Left ventricle myocardium inferior (tissue), 1 donor: ENCODE results near the gene WDFY1. TPM values are rescaled to one million over a fixed set of nuclear protein-coding genes. Genes with fewer than 3 reads are reported as not detected.

Experiments
- DNase-seq: peaks from one replicate; pipeline ENCODE4 v3.0.0-alpha.2; 2020
- H3K27ac ChIP-seq: fragments of 200-600 bp; replicated peaks from 2 replicates; pipeline ENCODE4 v1.8.0; 2021
- H3K27me3 ChIP-seq: fragments of 200-600 bp; 2 replicates; pipeline ENCODE4 v1.8.0; 2021; ENCODE audit warnings: low read depth
- H3K36me3 ChIP-seq: fragments of 200-600 bp; 2 replicates; pipeline ENCODE4 v1.8.0; 2021
- H3K4me1 ChIP-seq: fragments of 200-600 bp; 2 replicates; pipeline ENCODE4 v1.8.0; 2021
- H3K4me3 ChIP-seq: fragments of 200-600 bp; 2 replicates; pipeline ENCODE4 v1.8.0; 2021; ENCODE audit warnings: mild to moderate bottlenecking, moderate library complexity
- H3K9me3 ChIP-seq: fragments of 200-600 bp; replicated peaks from 2 replicates; pipeline ENCODE4 v1.8.0; 2021
- intact Hi-C: fragments of 100-400 bp; cut with micrococcal nuclease; formaldehyde crosslinking; loops from one replicate; pipeline ENCODE4 v1.11.0; 2022
- total RNA-seq: library from RNA; stranded (reverse); fragmentation: NEBNext Ultra II Directional; extraction: Animal tissue kit (Norgen Biotek cat#: 25700); gene quantifications from one replicate; pipeline ENCODE4 v1.2.1, GENCODE V29; 2021
- TF ChIP-seq, protein P1 (sequence below): fragments of 200-600 bp; IDR thresholded peaks from 2 replicates; pipeline ENCODE4 v1.8.0; 2021; ENCODE audit warnings: antibody characterized with exemption, mild to moderate bottlenecking, borderline replicate concordance
- donor health status: DM: no; HTN: yes; CAD: no; lungs with severe emphysema.

The WDFY1 gene
- total RNA-seq, 1 donor from 2014 or later, result 12.6 TPM

DNA sequence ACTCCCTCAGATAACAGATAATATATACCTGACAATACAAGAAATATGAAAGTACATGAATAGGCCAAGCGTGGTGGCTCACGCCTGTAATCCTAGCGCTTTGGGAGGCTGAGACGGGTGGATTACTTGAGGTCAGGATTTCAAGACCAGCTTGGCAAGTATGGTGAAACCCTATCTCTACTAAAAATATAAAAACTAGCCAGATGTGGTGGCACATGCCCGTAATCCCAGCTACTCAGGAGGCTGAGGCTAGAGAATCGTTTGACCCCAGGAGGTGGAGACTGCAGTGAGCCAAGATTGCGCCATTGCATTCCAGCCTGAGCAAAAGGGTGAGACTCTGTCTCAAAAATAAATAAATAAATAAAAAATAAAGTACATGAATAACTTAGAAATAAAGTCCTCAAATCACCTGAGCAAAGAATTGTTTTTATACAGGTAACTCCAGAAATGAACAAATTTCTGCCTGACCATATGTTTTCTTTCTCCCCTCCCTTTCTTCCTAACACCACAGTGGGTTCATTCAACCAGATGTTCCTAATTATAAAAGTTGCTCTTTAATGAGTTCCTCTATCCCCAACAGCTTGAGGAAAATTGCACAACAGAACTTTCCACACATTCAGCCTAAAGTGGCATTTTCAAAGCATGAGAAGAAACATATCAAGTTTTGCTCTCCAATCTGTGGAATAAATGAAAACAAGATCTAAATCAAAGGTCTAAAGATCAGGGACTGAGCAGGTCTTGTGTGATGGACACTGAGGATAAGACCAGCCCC is 74.1 kb downstream of the WDFY1 start:
- no peak overlapping the region for H3K27ac ChIP-seq
- no peaks in the 10 kb centered on the region for H3K27me3 ChIP-seq
- TF ChIP-seq, protein P1, sequence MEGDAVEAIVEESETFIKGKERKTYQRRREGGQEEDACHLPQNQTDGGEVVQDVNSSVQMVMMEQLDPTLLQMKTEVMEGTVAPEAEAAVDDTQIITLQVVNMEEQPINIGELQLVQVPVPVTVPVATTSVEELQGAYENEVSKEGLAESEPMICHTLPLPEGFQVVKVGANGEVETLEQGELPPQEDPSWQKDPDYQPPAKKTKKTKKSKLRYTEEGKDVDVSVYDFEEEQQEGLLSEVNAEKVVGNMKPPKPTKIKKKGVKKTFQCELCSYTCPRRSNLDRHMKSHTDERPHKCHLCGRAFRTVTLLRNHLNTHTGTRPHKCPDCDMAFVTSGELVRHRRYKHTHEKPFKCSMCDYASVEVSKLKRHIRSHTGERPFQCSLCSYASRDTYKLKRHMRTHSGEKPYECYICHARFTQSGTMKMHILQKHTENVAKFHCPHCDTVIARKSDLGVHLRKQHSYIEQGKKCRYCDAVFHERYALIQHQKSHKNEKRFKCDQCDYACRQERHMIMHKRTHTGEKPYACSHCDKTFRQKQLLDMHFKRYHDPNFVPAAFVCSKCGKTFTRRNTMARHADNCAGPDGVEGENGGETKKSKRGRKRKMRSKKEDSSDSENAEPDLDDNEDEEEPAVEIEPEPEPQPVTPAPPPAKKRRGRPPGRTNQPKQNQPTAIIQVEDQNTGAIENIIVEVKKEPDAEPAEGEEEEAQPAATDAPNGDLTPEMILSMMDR, result no peak
- H3K36me3 ChIP-seq, result peaks cover 45% of the 10 kb centered on the region
- DNase-seq, result no peak
- no peaks in the 10 kb centered on the region for H3K4me1 ChIP-seq
- intact Hi-C loops, result no loop called here
- H3K9me3 ChIP-seq, result no peaks in the 10 kb centered on the region
- no peak overlapping the region for H3K4me3 ChIP-seq

GRCh38 chr2:223868005-223868404 is 77.1 kb downstream of the WDFY1 start:
- H3K4me1 ChIP-seq, result no peaks in the 10 kb centered on the region
- H3K36me3 ChIP-seq, result peaks cover 15% of the 10 kb centered on the region
- H3K4me3 ChIP-seq, result no peak overlapping the region
- no peaks in the 10 kb centered on the region for H3K9me3 ChIP-seq
- H3K27me3 ChIP-seq, result no peaks in the 10 kb centered on the region
- TF ChIP-seq, protein P1, result no peak
- no peak for DNase-seq
- intact Hi-C loops, result no loop called here
- no peak overlapping the region for H3K27ac ChIP-seq

DNA sequence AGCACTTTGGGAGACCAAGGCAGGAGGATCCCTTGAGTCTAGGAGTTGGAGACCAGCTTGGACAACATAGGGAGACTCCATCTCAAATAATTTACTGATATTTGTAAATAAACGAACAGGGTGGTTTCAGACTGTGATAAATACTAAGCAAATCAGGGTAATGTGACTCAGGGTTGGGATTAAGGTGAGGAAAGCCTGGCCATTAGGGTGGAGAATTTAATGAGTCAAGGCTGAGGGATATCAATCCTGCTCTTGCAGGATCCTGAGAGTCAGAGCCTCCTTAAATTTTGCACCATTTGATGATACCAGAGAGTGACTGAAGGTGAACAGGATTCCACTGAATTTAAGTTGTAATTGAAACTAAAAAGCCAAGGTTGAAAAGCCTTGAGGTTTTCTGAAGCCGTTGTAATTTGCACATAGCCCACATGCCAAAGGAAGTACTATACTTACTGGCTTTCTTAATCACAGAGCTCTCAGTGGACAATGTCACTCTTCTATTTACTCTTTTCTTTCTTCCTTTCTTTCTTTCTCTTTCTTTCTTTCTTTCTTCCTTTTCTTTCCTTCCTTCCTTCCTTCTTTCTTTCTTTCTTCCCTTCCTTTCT is 79.1 kb downstream of the WDFY1 start:
- no peak for DNase-seq
- H3K36me3 ChIP-seq, result peaks cover 10% of the 10 kb centered on the region
- no peaks in the 10 kb centered on the region for H3K27me3 ChIP-seq
- H3K4me1 ChIP-seq, result no peaks in the 10 kb centered on the region
- H3K9me3 ChIP-seq, result no peaks in the 10 kb centered on the region
- intact Hi-C loops, result no loop called here
- no peak overlapping the region for H3K4me3 ChIP-seq
- TF ChIP-seq, protein P1, result no peak
- no peak overlapping the region for H3K27ac ChIP-seq

GRCh38 chr2:223865124-223865523 is 80.0 kb downstream of the WDFY1 start:
- no peak for DNase-seq
- peaks cover 3% of the 10 kb centered on the region for H3K36me3 ChIP-seq
- H3K9me3 ChIP-seq, result no peaks in the 10 kb centered on the region
- H3K27me3 ChIP-seq, result no peaks in the 10 kb centered on the region
- TF ChIP-seq, protein P1, result no peak
- H3K4me3 ChIP-seq, result no peak overlapping the region
- H3K27ac ChIP-seq, result no peak overlapping the region
- H3K4me1 ChIP-seq, result no peaks in the 10 kb centered on the region
- intact Hi-C loops, result no loop called here

GRCh38 chr2:223863491-223863890 is 81.6 kb downstream of the WDFY1 start:
- H3K36me3 ChIP-seq, result no peaks in the 10 kb centered on the region
- no peak overlapping the region for H3K27ac ChIP-seq
- TF ChIP-seq, protein P1, result no peak
- intact Hi-C loops, result no loop called here
- no peak overlapping the region for H3K4me3 ChIP-seq
- no peak for DNase-seq
- no peaks in the 10 kb centered on the region for H3K27me3 ChIP-seq
- no peaks in the 10 kb centered on the region for H3K9me3 ChIP-seq
- no peaks in the 10 kb centered on the region for H3K4me1 ChIP-seq
